Effector memory CD4-positive, alpha-beta T cell (primary cell): ENCODE results near the gene RAB44.

Experiments used
- DNase-seq, 3 donors: peaks; one replicate each; pipeline ENCODE4 v3.0.0-alpha.2; 2020
- H3K27ac ChIP-seq: 2 replicates; pipeline ENCODE4 v1.7.0; 2013; ENCODE audit warnings: mild to moderate bottlenecking, low read length, moderate library complexity; ENCODE audit not compliant: insufficient read depth, poor library complexity, severe bottlenecking
- H3K27me3 ChIP-seq: replicated peaks from 2 replicates; pipeline ENCODE4 v1.7.0; 2013; ENCODE audit warnings: mild to moderate bottlenecking, low read length; ENCODE audit not compliant: insufficient read depth, control insufficient read depth, poor library complexity, severe bottlenecking
- H3K36me3 ChIP-seq: 2 replicates; pipeline ENCODE4 v1.7.0; 2013; ENCODE audit warnings: mild to moderate bottlenecking, low read length, moderate library complexity; ENCODE audit not compliant: control insufficient read depth, insufficient read depth
- H3K4me1 ChIP-seq: 2 replicates; pipeline ENCODE4 v1.7.0; 2013; ENCODE audit warnings: low read length, mild to moderate bottlenecking; ENCODE audit not compliant: control insufficient read depth, insufficient read depth, poor library complexity, severe bottlenecking
- H3K4me3 ChIP-seq: 2 replicates; pipeline ENCODE4 v1.7.0; 2013; ENCODE audit warnings: low read length, low read depth, mild to moderate bottlenecking; ENCODE audit not compliant: insufficient read depth, poor library complexity, severe bottlenecking
- H3K9me3 ChIP-seq: 2 replicates; pipeline ENCODE4 v1.7.0; 2013; ENCODE audit warnings: mild to moderate bottlenecking, low read length, moderate library complexity; ENCODE audit not compliant: control insufficient read depth

RAB44 gene

GRCh38 chr6:36728289-36729160 lies 30.9 kb downstream of the RAB44 start:
- Histone ChIP-seq H3K4me3 (no peak overlapping the region), H3K4me1 (peaks cover 8% of the 10 kb centered on the region), H3K27ac (no peak overlapping the region), H3K36me3 (no peaks in the 10 kb centered on the region), H3K9me3 (no peaks in the 10 kb centered on the region), H3K27me3 (no peaks in the 10 kb centered on the region)
- DNase-seq, result no peak

- Histone ChIP-seq H3K9me3 (no peaks in the 10 kb centered on the region), H3K4me3 (no peak overlapping the region), H3K27me3 (no peaks in the 10 kb centered on the region), H3K4me1 (peaks cover 8% of the 10 kb centered on the region), H3K27ac (no peak overlapping the region), H3K36me3 (no peaks in the 10 kb centered on the region)
- DNase-seq, result no peak
Measured at GRCh38 chr6:36729161-36729524, 31.5 kb downstream of the RAB44 start.

- peaks cover 8% of the 10 kb centered on the region for H3K4me1 ChIP-seq
Measured at GRCh38 chr6:36730424-36731380, 33.1 kb downstream of the RAB44 start.

GRCh38 chr6:36731622-36732310 lies 34.1 kb downstream of the RAB44 start:
- no peak for DNase-seq
- Histone ChIP-seq H3K27ac (no peak overlapping the region), H3K4me3 (no peak overlapping the region), H3K36me3 (no peaks in the 10 kb centered on the region), H3K9me3 (no peaks in the 10 kb centered on the region), H3K27me3 (no peaks in the 10 kb centered on the region), H3K4me1 (peaks cover 8% of the 10 kb centered on the region)

More at GRCh38 chr6:36730424-36731380, 33.1 kb downstream of the RAB44 start:
- DNase-seq, result no peak
- Histone ChIP-seq H3K27me3 (no peaks in the 10 kb centered on the region), H3K27ac (no peak overlapping the region), H3K4me3 (no peak overlapping the region), H3K9me3 (no peaks in the 10 kb centered on the region), H3K36me3 (no peaks in the 10 kb centered on the region)

GRCh38 chr6:36733300-36733699 lies 35.7 kb downstream of the RAB44 start:
- H3K4me1 ChIP-seq, result no peaks in the 10 kb centered on the region
- H3K4me3 ChIP-seq, result no peak overlapping the region
- DNase-seq, result no peak
- no peaks in the 10 kb centered on the region for H3K36me3 ChIP-seq
- H3K9me3 ChIP-seq, result no peaks in the 10 kb centered on the region
- H3K27ac ChIP-seq, result no peak overlapping the region
- H3K27me3 ChIP-seq, result no peaks in the 10 kb centered on the region

GRCh38 chr6:36734486-36735060 lies 36.9 kb downstream of the RAB44 start:
- no peaks in the 10 kb centered on the region for H3K36me3 ChIP-seq
- H3K9me3 ChIP-seq, result no peaks in the 10 kb centered on the region
- H3K27me3 ChIP-seq, result no peaks in the 10 kb centered on the region
- H3K27ac ChIP-seq, result no peak overlapping the region
- H3K4me1 ChIP-seq, result no peaks in the 10 kb centered on the region
- H3K4me3 ChIP-seq, result no peak overlapping the region
- DNase-seq, result no peak

- Histone ChIP-seq H3K27me3 (no peaks in the 10 kb centered on the region), H3K36me3 (no peaks in the 10 kb centered on the region), H3K4me3 (no peak overlapping the region), H3K9me3 (no peaks in the 10 kb centered on the region), H3K27ac (no peak overlapping the region), H3K4me1 (no peaks in the 10 kb centered on the region)
- DNase-seq, result no peak
Measured at GRCh38 chr6:36735110-36736071, 37.8 kb downstream of the RAB44 start.

- Histone ChIP-seq H3K36me3 (no peaks in the 10 kb centered on the region), H3K9me3 (no peaks in the 10 kb centered on the region), H3K4me3 (no peak overlapping the region), H3K4me1 (no peaks in the 10 kb centered on the region), H3K27ac (no peak overlapping the region), H3K27me3 (no peaks in the 10 kb centered on the region)
- DNase-seq, result no peak
Measured at GRCh38 chr6:36737043-36737785, 39.6 kb downstream of the RAB44 start.
